Measurements from ENCODE around the gene TUT7. TPM values are rescaled to one million over a fixed set of nuclear protein-coding genes. Genes with fewer than 3 reads are reported as not detected.

TUT7 gene
- total and polyA plus RNA-seq, 10 of the 15 experiments (the other 5 are each of a cell fraction or from before 2014, with no cell fraction given): 10.0 to 49.8 (median 30.4) TPM

DNA sequence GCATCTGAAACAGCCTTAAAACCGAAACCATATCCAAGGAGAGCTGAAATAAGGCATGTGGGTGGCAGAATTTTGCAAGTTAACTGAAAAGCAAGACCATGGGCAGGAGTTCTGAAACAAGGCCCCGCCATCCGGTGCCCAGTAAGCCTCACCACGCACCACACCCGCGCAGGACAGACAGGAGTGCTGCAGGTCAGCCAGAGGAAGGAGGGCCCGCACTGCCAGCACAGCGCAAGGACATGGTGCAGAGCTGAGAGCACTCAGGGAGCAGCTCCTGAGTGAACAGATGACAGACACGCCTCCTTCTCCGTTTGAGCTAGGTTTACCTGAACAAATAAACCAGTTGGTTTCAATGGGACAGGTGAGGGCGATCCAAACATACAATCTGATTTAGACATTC is 55.3 kb downstream of the TUT7 start:
- Histone ChIP-seq H3K4me2 (ENCODE audit: control insufficient read depth, insufficient read depth) (no peak overlapping the region), H3K27me3 (replicated peaks in 1 of 2; ENCODE audit: control insufficient read depth in 2 of 2, insufficient read depth in 2 of 2, low read length in 1 of 2) (no peaks in the 10 kb centered on the region), H2AFZ (ENCODE audit: control insufficient read depth, low read depth, low read length) (no peak overlapping the region), H3K4me1 (ENCODE audit: control insufficient read depth, insufficient read depth, low read length) (no peaks in the 10 kb centered on the region), H3K4me3 (no peak overlapping the region), H3K9me3 (replicated peaks; ENCODE audit: control insufficient read depth, insufficient read depth, low read length) (no peaks in the 10 kb centered on the region), H3K27ac (ENCODE audit: control insufficient read depth, insufficient read depth) (no peak overlapping the region), H4K20me1 (ENCODE audit: control insufficient read depth, insufficient read depth) (no peaks in the 10 kb centered on the region), H3K79me2 (ENCODE audit: control insufficient read depth, insufficient read depth, low read length) (no peaks in the 10 kb centered on the region), H3K9ac (ENCODE audit: control insufficient read depth, insufficient read depth, low read length) (no peak overlapping the region), H3K36me3 (ENCODE audit: control insufficient read depth in 2 of 2, insufficient read depth in 2 of 2, low read length in 1 of 2) (peaks cover 3 to 47% of the 10 kb centered on the region in 2 experiments)
- FAIRE-seq (no peak), ATAC-seq (no peak), DNase-seq (ENCODE audit: low read depth, low spot score) (no peak)
- ChIA-PET POLR2A (no interaction called here), SMC1A (ENCODE audit: uncharacterized antibody, unreplicated experiment) (interaction anchor here (0.7 to 1.9 kb wide), 3 partner anchors 20 to 97 kb away, joined by 3 to 5 read pairs (median 3); no protein-coding TSS in a partner anchor), CTCF (no interaction called here), RAD21 (ENCODE audit: unreplicated experiment) (no interaction called here)
- BruUV-seq (replicated peaks): no TSS peak
- in situ Hi-C loops (cut with MboI): loop anchor here (25.0 kb wide), 1 partner anchor 487 kb away; no protein-coding TSS in a partner anchor
- whole genome bisulfite sequencing (ENCODE audit: insufficient coverage, insufficient replicate concordance, low lambda C conversion rate, missing lambda C conversion rate): 92% methylated on average over 11 of the region's 11 CpGs
- TF ChIP-seq ZNF687 (IDR thresholded peaks at IDR 0.05) (no peak), STAT1 (conservative IDR thresholded peaks at IDR 0.05) (no peak), SPI1 (IDR thresholded peaks at IDR 0.05; ENCODE audit: borderline replicate concordance, insufficient read depth, low read depth, low read length) (no peak), PAX8 (IDR thresholded peaks at IDR 0.05) (no peak), MYB (IDR thresholded peaks at IDR 0.05; ENCODE audit: borderline replicate concordance, low read depth, low read length) (no peak), RB1 (IDR thresholded peaks at IDR 0.05; ENCODE audit: borderline replicate concordance) (no peak), ZBED1 (IDR thresholded peaks at IDR 0.05; ENCODE audit: borderline replicate concordance) (no peak), SUZ12 (IDR thresholded peaks at IDR 0.05; ENCODE audit: unreplicated experiment) (no peak)
- TF ChIP-seq, protein P1, sequence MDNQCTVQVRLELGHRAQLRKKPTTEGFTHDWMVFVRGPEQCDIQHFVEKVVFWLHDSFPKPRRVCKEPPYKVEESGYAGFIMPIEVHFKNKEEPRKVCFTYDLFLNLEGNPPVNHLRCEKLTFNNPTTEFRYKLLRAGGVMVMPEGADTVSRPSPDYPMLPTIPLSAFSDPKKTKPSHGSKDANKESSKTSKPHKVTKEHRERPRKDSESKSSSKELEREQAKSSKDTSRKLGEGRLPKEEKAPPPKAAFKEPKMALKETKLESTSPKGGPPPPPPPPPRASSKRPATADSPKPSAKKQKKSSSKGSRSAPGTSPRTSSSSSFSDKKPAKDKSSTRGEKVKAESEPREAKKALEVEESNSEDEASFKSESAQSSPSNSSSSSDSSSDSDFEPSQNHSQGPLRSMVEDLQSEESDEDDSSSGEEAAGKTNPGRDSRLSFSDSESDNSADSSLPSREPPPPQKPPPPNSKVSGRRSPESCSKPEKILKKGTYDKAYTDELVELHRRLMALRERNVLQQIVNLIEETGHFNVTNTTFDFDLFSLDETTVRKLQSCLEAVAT (IDR thresholded peaks at IDR 0.05): no peak
- TF ChIP-seq, protein P2, sequence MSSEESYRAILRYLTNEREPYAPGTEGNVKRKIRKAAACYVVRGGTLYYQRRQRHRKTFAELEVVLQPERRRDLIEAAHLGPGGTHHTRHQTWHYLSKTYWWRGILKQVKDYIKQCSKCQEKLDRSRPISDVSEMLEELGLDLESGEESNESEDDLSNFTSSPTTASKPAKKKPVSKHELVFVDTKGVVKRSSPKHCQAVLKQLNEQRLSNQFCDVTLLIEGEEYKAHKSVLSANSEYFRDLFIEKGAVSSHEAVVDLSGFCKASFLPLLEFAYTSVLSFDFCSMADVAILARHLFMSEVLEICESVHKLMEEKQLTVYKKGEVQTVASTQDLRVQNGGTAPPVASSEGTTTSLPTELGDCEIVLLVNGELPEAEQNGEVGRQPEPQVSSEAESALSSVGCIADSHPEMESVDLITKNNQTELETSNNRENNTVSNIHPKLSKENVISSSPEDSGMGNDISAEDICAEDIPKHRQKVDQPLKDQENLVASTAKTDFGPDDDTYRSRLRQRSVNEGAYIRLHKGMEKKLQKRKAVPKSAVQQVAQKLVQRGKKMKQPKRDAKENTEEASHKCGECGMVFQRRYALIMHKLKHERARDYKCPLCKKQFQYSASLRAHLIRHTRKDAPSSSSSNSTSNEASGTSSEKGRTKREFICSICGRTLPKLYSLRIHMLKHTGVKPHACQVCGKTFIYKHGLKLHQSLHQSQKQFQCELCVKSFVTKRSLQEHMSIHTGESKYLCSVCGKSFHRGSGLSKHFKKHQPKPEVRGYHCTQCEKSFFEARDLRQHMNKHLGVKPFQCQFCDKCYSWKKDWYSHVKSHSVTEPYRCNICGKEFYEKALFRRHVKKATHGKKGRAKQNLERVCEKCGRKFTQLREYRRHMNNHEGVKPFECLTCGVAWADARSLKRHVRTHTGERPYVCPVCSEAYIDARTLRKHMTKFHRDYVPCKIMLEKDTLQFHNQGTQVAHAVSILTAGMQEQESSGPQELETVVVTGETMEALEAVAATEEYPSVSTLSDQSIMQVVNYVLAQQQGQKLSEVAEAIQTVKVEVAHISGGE (CRISPR knock-in tag; IDR thresholded peaks at IDR 0.05): no peak
- intact Hi-C loops (cut with micrococcal nuclease; ENCODE audit: unreplicated experiment): no loop called here
